K562 (cell line): ENCODE measurements around the gene KCNH2. TPM values are rescaled to one million over a fixed set of nuclear protein-coding genes. Genes with fewer than 3 reads are reported as not detected.

Experiments
- SMAD1 ChIP-seq: fragments of 150-350 bp; IDR thresholded peaks from 2 replicates; pipeline ENCODE4 v1.6.1; 2014; ENCODE audit warnings: low read length, low read depth; ENCODE audit not compliant: partially characterized antibody
- SMARCE1 ChIP-seq: fragments of 450-650 bp; IDR thresholded peaks from 2 replicates; pipeline ENCODE4 v1.7.1; 2016; ENCODE audit warnings: mild to moderate bottlenecking
- ZNF589 ChIP-seq: fragments of 200-800 bp; sonication (Bioruptor generic); IDR thresholded peaks from 2 replicates; pipeline ENCODE4 v1.6.1; 2016; ENCODE audit warnings: low read depth, missing genetic modification characterization, missing compliant biosample characterization
- ZNF644 ChIP-seq: fragments of 200-800 bp; sonication (Bioruptor generic); IDR thresholded peaks from 2 replicates; pipeline ENCODE4 v1.6.1; 2016; ENCODE audit warnings: low read depth, missing genetic modification characterization, missing compliant biosample characterization
- polyA plus RNA-seq, 8 experiments: library from polyadenylated mRNA; depleted of rRNA in 4 of 8; stranded (reverse) in 5 of 8; unstranded in 3 of 8; fragments of >200 nt; fragmentation: Nextera tagmentation in 2 of 8; fragmentation: Illumina TruSeq in 1 of 8; extraction: Ambion mirVana in 2 of 8; extraction: Trizol in 1 of 8; gene quantifications; 2 replicates each; pipeline versions ENCODE4 v1.2.1 to v1.2.3, GENCODE V29; 2011 to 2014; ENCODE audit warnings: inconsistent platforms in 1 of 8, missing spikeins in 1 of 8
- total RNA-seq, 7 experiments: library from RNA; depleted of rRNA in 6 of 7; stranded (reverse); fragments of >200 nt in 6 of 7; fragmentation: Illumina TruSeq in 2 of 7; extraction: Trizol in 2 of 7; gene quantifications; 2 replicates each; pipeline versions ENCODE4 v1.2.1 to v1.2.3, GENCODE V29; 2011 to 2021; ENCODE audit warnings: low replicate concordance in 1 of 7
- TF ChIP-seq, protein P1 (sequence below), 3 experiments: fragments of 200-800 bp in 1 of 3; sonication (Bioruptor generic) in 1 of 3; sonication (generic) in 1 of 3; formaldehyde crosslinking in 1 of 3; IDR thresholded peaks; 2 replicates each; pipeline versions ENCODE4 v1.6.1 to v1.8.0; 2016 to 2022; ENCODE audit warnings: mild to moderate bottlenecking in 2 of 3, missing compliant biosample characterization in 2 of 3, missing genetic modification characterization in 2 of 3, missing genetic modification reagents in 1 of 3
- TF ChIP-seq, protein P2 (sequence below): fragments of 250-450 bp; sonication (Bioruptor Pico); IDR thresholded peaks from 2 replicates; pipeline ENCODE4 v1.4.0; 2020; ENCODE audit warnings: mild to moderate bottlenecking, moderate library complexity
- TF ChIP-seq, protein P3 (sequence below): fragments of 250-450 bp; sonication (Bioruptor Pico); IDR thresholded peaks from 2 replicates; pipeline ENCODE4 v1.5.1; 2021; ENCODE audit warnings: mild to moderate bottlenecking
- TF ChIP-seq, protein P4 (sequence below), 2 experiments: IDR thresholded peaks in 1 of 2; conservative IDR thresholded peaks in 1 of 2; 2 replicates each; pipeline ENCODE4 v1.6.1; 2016; ENCODE audit warnings: low read depth in 2 of 2, mild to moderate bottlenecking in 1 of 2, missing compliant biosample characterization in 1 of 2, missing genetic modification characterization in 1 of 2, moderate library complexity in 1 of 2

The KCNH2 gene
- total and polyA plus RNA-seq, 9 of the 15 experiments (the other 6 are each of a cell fraction or from before 2014, with no cell fraction given) = 18.1 to 368 (median 218) TPM

DNA sequence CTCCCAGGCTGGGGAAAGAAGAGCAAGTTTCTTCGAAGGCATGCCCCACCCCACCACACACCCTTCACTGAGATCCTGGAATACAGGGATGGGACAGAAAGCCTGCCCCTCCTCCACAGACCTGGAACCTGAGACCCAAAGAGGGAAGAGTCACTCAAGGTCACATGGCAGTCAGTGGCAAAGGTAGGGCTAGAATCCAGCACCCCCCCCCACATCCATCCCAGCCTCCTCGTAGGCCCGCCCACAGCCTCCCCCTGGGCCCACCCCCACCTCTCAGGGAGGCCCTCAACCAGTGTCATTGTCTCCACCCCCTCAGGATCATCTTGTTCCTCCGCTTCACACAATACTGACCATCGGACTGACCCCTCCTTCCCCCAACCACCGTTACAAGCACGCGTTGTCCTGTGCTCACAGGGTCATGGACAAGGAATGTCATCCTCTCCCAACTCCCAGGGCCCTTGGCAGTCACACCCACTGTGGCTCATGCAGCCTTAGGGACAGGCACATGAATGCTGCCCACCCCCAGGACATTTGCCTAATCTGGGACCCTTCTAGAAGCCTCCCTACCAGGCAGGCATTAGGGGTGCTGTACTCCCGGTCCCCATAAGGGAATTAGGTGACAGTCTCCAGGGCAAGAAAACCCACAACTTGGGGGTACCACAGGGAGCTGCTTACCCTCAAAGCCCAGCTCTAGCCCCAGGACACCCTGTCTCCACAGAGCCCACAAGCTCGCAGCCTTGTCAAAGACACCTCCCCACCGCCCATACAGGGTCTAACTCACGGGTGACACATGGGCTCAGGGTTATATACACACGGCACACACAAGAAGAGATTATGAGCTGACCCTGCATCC lies 1.4 kb downstream of the KCNH2 start (continued):
- TF ChIP-seq, protein P1, sequence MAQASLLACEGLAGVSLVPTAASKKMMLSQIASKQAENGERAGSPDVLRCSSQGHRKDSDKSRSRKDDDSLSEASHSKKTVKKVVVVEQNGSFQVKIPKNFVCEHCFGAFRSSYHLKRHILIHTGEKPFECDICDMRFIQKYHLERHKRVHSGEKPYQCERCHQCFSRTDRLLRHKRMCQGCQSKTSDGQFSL (CRISPR knock-in tag; IDR thresholded peaks at IDR 0.05) = peak; percentile 79; the same call in 1 of the 2 replicates
- TF ChIP-seq, protein P1 (tag; IDR thresholded peaks at IDR 0.05) = peak in 1 of 2 experiments; percentile 82; a peak in 2 of 4 replicates
- TF ChIP-seq, protein P2, sequence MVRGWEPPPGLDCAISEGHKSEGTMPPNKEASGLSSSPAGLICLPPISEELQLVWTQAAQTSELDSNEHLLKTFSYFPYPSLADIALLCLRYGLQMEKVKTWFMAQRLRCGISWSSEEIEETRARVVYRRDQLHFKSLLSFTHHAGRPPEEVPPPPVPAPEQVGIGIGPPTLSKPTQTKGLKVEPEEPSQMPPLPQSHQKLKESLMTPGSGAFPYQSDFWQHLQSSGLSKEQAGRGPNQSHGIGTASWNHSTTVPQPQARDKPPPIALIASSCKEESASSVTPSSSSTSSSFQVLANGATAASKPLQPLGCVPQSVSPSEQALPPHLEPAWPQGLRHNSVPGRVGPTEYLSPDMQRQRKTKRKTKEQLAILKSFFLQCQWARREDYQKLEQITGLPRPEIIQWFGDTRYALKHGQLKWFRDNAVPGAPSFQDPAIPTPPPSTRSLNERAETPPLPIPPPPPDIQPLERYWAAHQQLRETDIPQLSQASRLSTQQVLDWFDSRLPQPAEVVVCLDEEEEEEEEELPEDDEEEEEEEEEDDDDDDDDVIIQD = no peak
- TF ChIP-seq, protein P3, sequence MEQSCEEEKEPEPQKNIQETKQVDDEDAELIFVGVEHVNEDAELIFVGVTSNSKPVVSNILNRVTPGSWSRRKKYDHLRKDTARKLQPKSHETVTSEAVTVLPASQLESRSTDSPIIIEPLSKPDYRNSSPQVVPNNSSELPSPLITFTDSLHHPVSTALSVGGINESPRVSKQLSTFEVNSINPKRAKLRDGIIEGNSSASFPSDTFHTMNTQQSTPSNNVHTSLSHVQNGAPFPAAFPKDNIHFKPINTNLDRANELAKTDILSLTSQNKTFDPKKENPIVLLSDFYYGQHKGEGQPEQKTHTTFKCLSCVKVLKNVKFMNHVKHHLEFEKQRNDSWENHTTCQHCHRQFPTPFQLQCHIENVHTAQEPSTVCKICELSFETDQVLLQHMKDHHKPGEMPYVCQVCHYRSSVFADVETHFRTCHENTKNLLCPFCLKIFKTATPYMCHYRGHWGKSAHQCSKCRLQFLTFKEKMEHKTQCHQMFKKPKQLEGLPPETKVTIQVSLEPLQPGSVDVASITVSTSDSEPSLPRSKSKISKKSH (CRISPR knock-in tag) = no peak
- TF ChIP-seq SMAD1 = no peak
- TF ChIP-seq, protein P4, sequence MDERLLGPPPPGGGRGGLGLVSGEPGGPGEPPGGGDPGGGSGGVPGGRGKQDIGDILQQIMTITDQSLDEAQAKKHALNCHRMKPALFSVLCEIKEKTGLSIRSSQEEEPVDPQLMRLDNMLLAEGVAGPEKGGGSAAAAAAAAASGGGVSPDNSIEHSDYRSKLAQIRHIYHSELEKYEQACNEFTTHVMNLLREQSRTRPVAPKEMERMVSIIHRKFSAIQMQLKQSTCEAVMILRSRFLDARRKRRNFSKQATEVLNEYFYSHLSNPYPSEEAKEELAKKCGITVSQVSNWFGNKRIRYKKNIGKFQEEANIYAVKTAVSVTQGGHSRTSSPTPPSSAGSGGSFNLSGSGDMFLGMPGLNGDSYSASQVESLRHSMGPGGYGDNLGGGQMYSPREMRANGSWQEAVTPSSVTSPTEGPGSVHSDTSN (CRISPR knock-in tag; IDR thresholded peaks at IDR 0.05; ENCODE audit: low read depth) = no peak
- TF ChIP-seq, protein P4 (tag; conservative IDR thresholded peaks at IDR 0.05; ENCODE audit: low read depth) = no peak
- no peak for TF ChIP-seq ZNF644 (tag)
- TF ChIP-seq SMARCE1 = no peak
- no peak for TF ChIP-seq ZNF589 (CRISPR knock-in tag)
